Ishikawa (cell line): ENCODE data around the gene COL28A1.

Experiments used
- CEBPB ChIP-seq: IDR thresholded peaks from 2 replicates; pipeline ENCODE4 v1.6.1; 2012
- CREB1 ChIP-seq: IDR thresholded peaks from 2 replicates; pipeline ENCODE4 v1.6.1; 2012; ENCODE audit warnings: low read depth
- EGR1 ChIP-seq: IDR thresholded peaks from 2 replicates; pipeline ENCODE4 v1.6.1; 2012
- EP300 ChIP-seq: IDR thresholded peaks from 2 replicates; pipeline ENCODE4 v1.6.1; 2012; ENCODE audit warnings: borderline replicate concordance
- FOXM1 ChIP-seq: IDR thresholded peaks from 2 replicates; pipeline ENCODE4 v1.6.1; 2012; ENCODE audit warnings: low read depth, borderline replicate concordance
- MAX ChIP-seq: IDR thresholded peaks from 2 replicates; pipeline ENCODE4 v1.6.1; 2012
- NFIC ChIP-seq: IDR thresholded peaks from 2 replicates; pipeline ENCODE4 v1.6.1; 2012
- RAD21 ChIP-seq: IDR thresholded peaks from 2 replicates; pipeline ENCODE4 v1.6.1; 2012; ENCODE audit warnings: low read depth
- TAF1 ChIP-seq: IDR thresholded peaks from 2 replicates; pipeline ENCODE4 v1.6.1; 2012; ENCODE audit warnings: low read depth, mild to moderate bottlenecking
- TCF12 ChIP-seq: IDR thresholded peaks from 2 replicates; pipeline ENCODE4 v1.6.1; 2012; ENCODE audit warnings: low read depth
- TEAD4 ChIP-seq: IDR thresholded peaks from 2 replicates; pipeline ENCODE4 v1.6.1; 2012
- YY1 ChIP-seq: IDR thresholded peaks from 2 replicates; pipeline ENCODE4 v1.6.1; 2012; ENCODE audit warnings: low read depth
- ZBTB7A ChIP-seq: IDR thresholded peaks from 2 replicates; pipeline ENCODE4 v1.6.1; 2012; ENCODE audit warnings: low read depth
- TF ChIP-seq, protein P1 (sequence below): IDR thresholded peaks from 2 replicates; pipeline ENCODE4 v1.6.1; 2012; ENCODE audit warnings: low read depth, mild to moderate bottlenecking
- TF ChIP-seq, protein P2 (sequence below): IDR thresholded peaks from 2 replicates; pipeline ENCODE4 v1.6.1; 2012

COL28A1 gene

GRCh38 chr7:7352845-7353244 is 182.8 kb downstream of the COL28A1 start:
- TF ChIP-seq RAD21 (peak; percentile 65), TCF12 (no peak)

DNA sequence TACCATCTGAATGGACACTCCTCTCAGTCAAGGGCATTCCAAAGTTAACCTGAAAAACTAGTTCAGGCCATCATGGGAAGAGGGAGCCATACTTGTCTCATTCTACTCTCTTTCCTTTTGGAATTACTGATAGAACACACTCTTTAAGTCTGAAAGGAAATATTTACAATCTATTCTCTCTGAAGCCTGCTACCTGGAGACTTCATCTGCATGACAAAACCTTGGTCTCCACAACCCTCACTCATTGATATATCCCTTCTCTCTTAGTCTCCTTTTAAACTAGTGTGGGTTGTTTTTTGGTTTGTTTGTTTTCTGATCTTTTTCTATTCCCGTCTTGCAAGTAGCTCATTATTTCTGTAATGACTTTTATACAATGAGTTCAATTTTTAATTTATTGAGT is 183.8 kb downstream of the COL28A1 start:
- TF ChIP-seq, protein P1, sequence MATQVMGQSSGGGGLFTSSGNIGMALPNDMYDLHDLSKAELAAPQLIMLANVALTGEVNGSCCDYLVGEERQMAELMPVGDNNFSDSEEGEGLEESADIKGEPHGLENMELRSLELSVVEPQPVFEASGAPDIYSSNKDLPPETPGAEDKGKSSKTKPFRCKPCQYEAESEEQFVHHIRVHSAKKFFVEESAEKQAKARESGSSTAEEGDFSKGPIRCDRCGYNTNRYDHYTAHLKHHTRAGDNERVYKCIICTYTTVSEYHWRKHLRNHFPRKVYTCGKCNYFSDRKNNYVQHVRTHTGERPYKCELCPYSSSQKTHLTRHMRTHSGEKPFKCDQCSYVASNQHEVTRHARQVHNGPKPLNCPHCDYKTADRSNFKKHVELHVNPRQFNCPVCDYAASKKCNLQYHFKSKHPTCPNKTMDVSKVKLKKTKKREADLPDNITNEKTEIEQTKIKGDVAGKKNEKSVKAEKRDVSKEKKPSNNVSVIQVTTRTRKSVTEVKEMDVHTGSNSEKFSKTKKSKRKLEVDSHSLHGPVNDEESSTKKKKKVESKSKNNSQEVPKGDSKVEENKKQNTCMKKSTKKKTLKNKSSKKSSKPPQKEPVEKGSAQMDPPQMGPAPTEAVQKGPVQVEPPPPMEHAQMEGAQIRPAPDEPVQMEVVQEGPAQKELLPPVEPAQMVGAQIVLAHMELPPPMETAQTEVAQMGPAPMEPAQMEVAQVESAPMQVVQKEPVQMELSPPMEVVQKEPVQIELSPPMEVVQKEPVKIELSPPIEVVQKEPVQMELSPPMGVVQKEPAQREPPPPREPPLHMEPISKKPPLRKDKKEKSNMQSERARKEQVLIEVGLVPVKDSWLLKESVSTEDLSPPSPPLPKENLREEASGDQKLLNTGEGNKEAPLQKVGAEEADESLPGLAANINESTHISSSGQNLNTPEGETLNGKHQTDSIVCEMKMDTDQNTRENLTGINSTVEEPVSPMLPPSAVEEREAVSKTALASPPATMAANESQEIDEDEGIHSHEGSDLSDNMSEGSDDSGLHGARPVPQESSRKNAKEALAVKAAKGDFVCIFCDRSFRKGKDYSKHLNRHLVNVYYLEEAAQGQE, result no peak
- TF ChIP-seq ZBTB7A (no peak), MAX (no peak), RAD21 (no peak), FOXM1 (no peak), CEBPB (no peak), NFIC (no peak), CREB1 (no peak), EGR1 (no peak), YY1 (no peak), TEAD4 (no peak), TCF12 (no peak)
- TF ChIP-seq, protein P2, sequence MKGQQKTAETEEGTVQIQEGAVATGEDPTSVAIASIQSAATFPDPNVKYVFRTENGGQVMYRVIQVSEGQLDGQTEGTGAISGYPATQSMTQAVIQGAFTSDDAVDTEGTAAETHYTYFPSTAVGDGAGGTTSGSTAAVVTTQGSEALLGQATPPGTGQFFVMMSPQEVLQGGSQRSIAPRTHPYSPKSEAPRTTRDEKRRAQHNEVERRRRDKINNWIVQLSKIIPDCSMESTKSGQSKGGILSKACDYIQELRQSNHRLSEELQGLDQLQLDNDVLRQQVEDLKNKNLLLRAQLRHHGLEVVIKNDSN, result no peak

- TF ChIP-seq TEAD4, result no peak
These were observed 184.5 kb downstream of the COL28A1 start for GRCh38 chr7:7351156-7351555.

GRCh38 chr7:7349156-7349555 is 186.5 kb downstream of the COL28A1 start:
- TF ChIP-seq YY1, result no peak
- TF ChIP-seq TAF1, result no peak
- TF ChIP-seq, protein P1, result no peak
- TF ChIP-seq FOXM1, result no peak
- TF ChIP-seq TEAD4, result no peak
- TF ChIP-seq, protein P2, result no peak
- TF ChIP-seq RAD21, result no peak
- TF ChIP-seq MAX, result no peak
- no peak for TF ChIP-seq CEBPB
- TF ChIP-seq TCF12, result no peak

GRCh38 chr7:7347045-7347444 is 188.6 kb downstream of the COL28A1 start:
- TF ChIP-seq RAD21, result no peak
- no peak for TF ChIP-seq EP300
- TF ChIP-seq CREB1, result no peak
- no peak for TF ChIP-seq NFIC
- no peak for TF ChIP-seq TCF12
- TF ChIP-seq EGR1, result no peak
- TF ChIP-seq CEBPB, result no peak
- TF ChIP-seq, protein P2, result no peak
- no peak for TF ChIP-seq FOXM1
- no peak for TF ChIP-seq ZBTB7A
- no peak for TF ChIP-seq MAX
- TF ChIP-seq, protein P1, result no peak
- TF ChIP-seq TEAD4, result no peak
- no peak for TF ChIP-seq YY1
- no peak for TF ChIP-seq TAF1
